GM23338 (cell line): ENCODE data around the gene PRPF18.

Experiments
- CTCF ChIP-seq, 2 experiments: fragments of 200-600 bp in 1 of 2; sonication (generic) in 1 of 2; conservative IDR thresholded peaks; 2 replicates each; pipeline versions ENCODE4 v1.5.1 to v1.6.1; 2016 to 2017; ENCODE audit warnings: antibody characterized with exemption in 2 of 2, low read depth in 2 of 2, mild to moderate bottlenecking in 2 of 2, moderate library complexity in 1 of 2
- EZH2 ChIP-seq: fragments of 200-600 bp; sonication (generic); IDR thresholded peaks from one replicate; pipeline ENCODE4 v1.8.0; 2017; ENCODE audit warnings: antibody characterized with exemption, mild to moderate bottlenecking, low read depth; ENCODE audit not compliant: unreplicated experiment
- EZH2phosphoT487 ChIP-seq: fragments of 200-600 bp; sonication (generic); IDR thresholded peaks from one replicate; pipeline ENCODE4 v1.8.1; 2018; ENCODE audit warnings: antibody characterized with exemption; ENCODE audit not compliant: unreplicated experiment
- POLR2AphosphoS5 ChIP-seq: IDR thresholded peaks from 2 replicates; pipeline ENCODE4 v1.6.1; 2016; ENCODE audit warnings: antibody characterized with exemption, low read depth
- ZNF114 ChIP-seq: fragments of 250-450 bp; sonication (Bioruptor Pico); IDR thresholded peaks from 2 replicates; pipeline ENCODE4 v1.5.0; 2020; ENCODE audit warnings: mild to moderate bottlenecking, moderate library complexity
- TF ChIP-seq, protein P1 (sequence below): IDR thresholded peaks from one replicate; pipeline ENCODE4 v1.6.1; 2018; ENCODE audit warnings: antibody characterized with exemption; ENCODE audit not compliant: unreplicated experiment

DNA sequence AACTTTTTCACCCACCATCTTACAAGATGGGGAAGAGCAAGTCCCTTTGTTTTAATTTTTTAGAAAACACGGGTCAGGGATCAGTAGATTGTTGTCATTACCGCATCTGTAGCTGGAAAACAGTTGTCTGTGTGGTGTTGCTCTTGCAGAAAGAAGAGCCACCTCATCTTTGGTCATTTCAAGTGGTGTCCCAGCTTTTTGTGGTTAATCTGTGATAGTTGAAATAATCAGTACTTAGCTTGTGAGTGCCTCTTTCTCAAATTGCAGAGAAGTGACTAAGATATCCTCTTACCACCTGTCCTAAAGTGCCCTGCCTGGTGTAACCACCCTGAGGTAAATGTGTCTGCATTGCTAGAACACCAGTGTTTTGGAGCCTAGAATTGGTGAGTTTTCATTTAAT is 5.5 kb downstream of the PRPF18 start:
- no peak for TF ChIP-seq POLR2AphosphoS5
- TF ChIP-seq CTCF (conservative IDR thresholded peaks at IDR 0.05; ENCODE audit: low read depth in 2 of 2), result no peak
- TF ChIP-seq, protein P1, sequence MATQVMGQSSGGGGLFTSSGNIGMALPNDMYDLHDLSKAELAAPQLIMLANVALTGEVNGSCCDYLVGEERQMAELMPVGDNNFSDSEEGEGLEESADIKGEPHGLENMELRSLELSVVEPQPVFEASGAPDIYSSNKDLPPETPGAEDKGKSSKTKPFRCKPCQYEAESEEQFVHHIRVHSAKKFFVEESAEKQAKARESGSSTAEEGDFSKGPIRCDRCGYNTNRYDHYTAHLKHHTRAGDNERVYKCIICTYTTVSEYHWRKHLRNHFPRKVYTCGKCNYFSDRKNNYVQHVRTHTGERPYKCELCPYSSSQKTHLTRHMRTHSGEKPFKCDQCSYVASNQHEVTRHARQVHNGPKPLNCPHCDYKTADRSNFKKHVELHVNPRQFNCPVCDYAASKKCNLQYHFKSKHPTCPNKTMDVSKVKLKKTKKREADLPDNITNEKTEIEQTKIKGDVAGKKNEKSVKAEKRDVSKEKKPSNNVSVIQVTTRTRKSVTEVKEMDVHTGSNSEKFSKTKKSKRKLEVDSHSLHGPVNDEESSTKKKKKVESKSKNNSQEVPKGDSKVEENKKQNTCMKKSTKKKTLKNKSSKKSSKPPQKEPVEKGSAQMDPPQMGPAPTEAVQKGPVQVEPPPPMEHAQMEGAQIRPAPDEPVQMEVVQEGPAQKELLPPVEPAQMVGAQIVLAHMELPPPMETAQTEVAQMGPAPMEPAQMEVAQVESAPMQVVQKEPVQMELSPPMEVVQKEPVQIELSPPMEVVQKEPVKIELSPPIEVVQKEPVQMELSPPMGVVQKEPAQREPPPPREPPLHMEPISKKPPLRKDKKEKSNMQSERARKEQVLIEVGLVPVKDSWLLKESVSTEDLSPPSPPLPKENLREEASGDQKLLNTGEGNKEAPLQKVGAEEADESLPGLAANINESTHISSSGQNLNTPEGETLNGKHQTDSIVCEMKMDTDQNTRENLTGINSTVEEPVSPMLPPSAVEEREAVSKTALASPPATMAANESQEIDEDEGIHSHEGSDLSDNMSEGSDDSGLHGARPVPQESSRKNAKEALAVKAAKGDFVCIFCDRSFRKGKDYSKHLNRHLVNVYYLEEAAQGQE, result no peak
- TF ChIP-seq EZH2, result no peak
- TF ChIP-seq EZH2phosphoT487, result no peak
- no peak for TF ChIP-seq ZNF114 (CRISPR knock-in tag)
